ENCODE data around the gene PBRM1.

Gene PBRM1

GRCh38 chr3:52695798-52696671, 10.3 kb upstream of the PBRM1 start:
- Histone ChIP-seq H3K9me3 (ENCODE audit: low read depth, low read length) (no peaks in the 10 kb centered on the region), H3K36me3 (ENCODE audit: insufficient read depth, low read length) (peaks cover 56% of the 10 kb centered on the region), H3K9ac (ENCODE audit: insufficient read length) (no peak overlapping the region), H3K27ac (no peak overlapping the region), H3K4me3 (no peak overlapping the region)
- no peak for DNase-seq (ENCODE audit: low read depth, low spot score)
- no peak for TF ChIP-seq FOXP2 (optimal IDR thresholded peaks at IDR 0.05; ENCODE audit: control extremely low read depth, extremely low read length, insufficient read depth)

DNA sequence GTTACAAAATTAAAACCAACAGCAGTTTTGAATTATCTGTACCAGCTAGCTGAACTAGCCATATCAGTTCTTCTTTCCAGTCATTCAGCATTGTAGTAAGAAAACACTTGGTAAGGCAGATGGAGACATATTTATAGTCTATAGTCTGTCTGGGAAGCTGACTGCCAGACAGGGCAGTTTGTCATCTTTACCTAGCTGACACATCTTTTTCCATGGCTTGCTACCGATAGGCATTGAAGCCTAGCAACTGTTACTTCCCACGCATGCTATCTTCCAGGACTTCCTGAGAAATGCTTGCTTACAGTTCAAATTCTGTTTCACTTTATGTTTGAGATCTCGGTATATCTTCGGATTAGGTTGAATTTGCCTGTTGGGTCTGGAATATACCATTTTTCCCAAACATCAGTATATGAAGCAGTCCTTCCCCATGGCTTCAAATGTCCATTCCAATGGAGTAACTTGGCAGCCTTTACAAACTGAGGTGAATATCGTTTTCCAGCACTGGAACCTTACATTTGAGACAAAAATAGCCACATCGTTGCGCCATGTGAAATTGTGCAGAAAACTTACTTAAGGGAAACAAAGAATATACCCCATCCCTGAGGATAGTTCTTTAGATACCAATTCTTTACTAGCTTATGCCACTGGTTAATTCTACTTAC, 8.9 kb upstream of the PBRM1 start:
- H3K9ac ChIP-seq (ENCODE audit: insufficient read length), result no peak overlapping the region
- peaks cover 68% of the 10 kb centered on the region for H3K36me3 ChIP-seq (ENCODE audit: insufficient read depth, low read length)
- TF ChIP-seq POLR2AphosphoS5 (IDR thresholded peaks at IDR 0.05; ENCODE audit: borderline replicate concordance, low read depth, low read length) (no peak), FOXP2 (optimal IDR thresholded peaks at IDR 0.05; ENCODE audit: control extremely low read depth, extremely low read length, insufficient read depth) (no peak), EZH2 (IDR thresholded peaks at IDR 0.05) (no peak)
- H3K9me3 ChIP-seq (ENCODE audit: low read depth, low read length), result no peaks in the 10 kb centered on the region
- H3K4me3 ChIP-seq, result no peak overlapping the region
- H3K27ac ChIP-seq, result no peak overlapping the region
- DNase-seq (ENCODE audit: low read depth, low spot score), result no peak

- TF ChIP-seq FOXP2 (optimal IDR thresholded peaks at IDR 0.05; ENCODE audit: control extremely low read depth, extremely low read length, insufficient read depth) (no peak), EZH2 (IDR thresholded peaks at IDR 0.05) (no peak), POLR2AphosphoS5 (IDR thresholded peaks at IDR 0.05; ENCODE audit: borderline replicate concordance, low read depth, low read length) (no peak)
These were observed 7.4 kb upstream of the PBRM1 start for GRCh38 chr3:52693071-52693470.

GRCh38 chr3:52690560-52690959, 4.8 kb upstream of the PBRM1 start:
- TF ChIP-seq EZH2 (IDR thresholded peaks at IDR 0.05), result no peak
- Histone ChIP-seq H3K36me3 (ENCODE audit: insufficient read depth, low read length) (peaks cover 86% of the 10 kb centered on the region), H3K27ac (peak overlapping the region; percentile 13; the same call in 1 of the 2 replicates), H3K9ac (ENCODE audit: insufficient read length) (no peak overlapping the region), H3K4me3 (no peak overlapping the region), H3K9me3 (ENCODE audit: low read depth, low read length) (no peaks in the 10 kb centered on the region)
- DNase-seq (ENCODE audit: low read depth, low spot score), result no peak

More at GRCh38 chr3:52693071-52693470, 7.4 kb upstream of the PBRM1 start:
- Histone ChIP-seq H3K4me3 (no peak overlapping the region), H3K9ac (ENCODE audit: insufficient read length) (no peak overlapping the region), H3K36me3 (ENCODE audit: insufficient read depth, low read length) (peaks cover 84% of the 10 kb centered on the region), H3K27ac (no peak overlapping the region), H3K9me3 (ENCODE audit: low read depth, low read length) (no peaks in the 10 kb centered on the region)
- DNase-seq (ENCODE audit: low read depth, low spot score), result no peak

GRCh38 chr3:52689151-52689550, 3.4 kb upstream of the PBRM1 start:
- Histone ChIP-seq H3K4me3 (no peak overlapping the region), H3K9ac (ENCODE audit: insufficient read length) (no peak overlapping the region), H3K36me3 (ENCODE audit: insufficient read depth, low read length) (peaks cover 73% of the 10 kb centered on the region), H3K27ac (peak overlapping the region; percentile 50; the same call in 1 of the 2 replicates), H3K9me3 (ENCODE audit: low read depth, low read length) (no peaks in the 10 kb centered on the region)
- no peak for DNase-seq (ENCODE audit: low read depth, low spot score)
- TF ChIP-seq FOXP2 (optimal IDR thresholded peaks at IDR 0.05; ENCODE audit: control extremely low read depth, extremely low read length, insufficient read depth), result no peak
- TF ChIP-seq POLR2AphosphoS5 (IDR thresholded peaks at IDR 0.05; ENCODE audit: borderline replicate concordance, low read depth, low read length), result no peak
- TF ChIP-seq EZH2 (IDR thresholded peaks at IDR 0.05), result no peak

DNA sequence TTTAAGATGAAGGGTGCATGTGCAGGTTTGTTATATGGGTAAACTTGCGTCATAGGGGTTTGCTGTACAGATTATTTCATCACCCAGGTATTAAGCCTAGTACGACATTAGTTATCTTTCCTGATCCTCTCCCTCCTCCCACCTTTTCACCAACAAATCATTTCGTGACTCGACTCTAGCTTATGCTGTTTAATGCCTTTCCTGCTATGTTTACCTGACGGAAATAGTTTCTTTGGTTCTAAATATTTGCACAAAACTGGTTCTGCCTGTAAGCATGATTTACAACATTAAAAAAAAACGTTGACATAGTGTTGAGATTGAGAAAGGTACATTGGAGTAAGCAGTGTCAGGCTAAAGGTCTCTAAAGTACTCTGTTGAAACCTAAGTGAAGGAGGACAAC, 2.6 kb upstream of the PBRM1 start:
- H3K27ac ChIP-seq, result peak overlapping the region; percentile 19; the same call in 1 of the 2 replicates

GRCh38 chr3:52685285-52685708, 416 bp downstream of the PBRM1 start:
- Histone ChIP-seq H3K36me3 (ENCODE audit: insufficient read depth, low read length) (peaks cover 45% of the 10 kb centered on the region), H3K9me3 (ENCODE audit: low read depth, low read length) (no peaks in the 10 kb centered on the region)
- no peak for DNase-seq (ENCODE audit: low read depth, low spot score)

More for the DNA sequence above, 2.6 kb upstream of the PBRM1 start:
- DNase-seq (ENCODE audit: low read depth, low spot score), result no peak
- H3K9me3 ChIP-seq (ENCODE audit: low read depth, low read length), result no peaks in the 10 kb centered on the region
- no peak overlapping the region for H3K4me3 ChIP-seq
- no peak overlapping the region for H3K9ac ChIP-seq (ENCODE audit: insufficient read length)
- peaks cover 66% of the 10 kb centered on the region for H3K36me3 ChIP-seq (ENCODE audit: insufficient read depth, low read length)
- TF ChIP-seq FOXP2 (optimal IDR thresholded peaks at IDR 0.05; ENCODE audit: control extremely low read depth, extremely low read length, insufficient read depth) (no peak), POLR2AphosphoS5 (IDR thresholded peaks at IDR 0.05; ENCODE audit: borderline replicate concordance, low read depth, low read length) (no peak), EZH2 (IDR thresholded peaks at IDR 0.05) (no peak)

GRCh38 chr3:52684184-52684583, 1.5 kb downstream of the PBRM1 start:
- peaks cover 44% of the 10 kb centered on the region for H3K36me3 ChIP-seq (ENCODE audit: insufficient read depth, low read length)
- no peak overlapping the region for H3K27ac ChIP-seq
- H3K4me3 ChIP-seq, result peak overlapping the region; percentile 82

More at GRCh38 chr3:52685285-52685708, 416 bp downstream of the PBRM1 start:
- Histone ChIP-seq H3K9ac (ENCODE audit: insufficient read length) (peak overlapping the region; percentile 96), H3K4me3 (peak overlapping the region; percentile 89), H3K27ac (peak overlapping the region; percentile 46; the same call in 1 of the 2 replicates)
- no peak for TF ChIP-seq EZH2 (IDR thresholded peaks at IDR 0.05)
- no peak for TF ChIP-seq FOXP2 (optimal IDR thresholded peaks at IDR 0.05; ENCODE audit: control extremely low read depth, extremely low read length, insufficient read depth)
- no peak for TF ChIP-seq POLR2AphosphoS5 (IDR thresholded peaks at IDR 0.05; ENCODE audit: borderline replicate concordance, low read depth, low read length)

More at GRCh38 chr3:52684184-52684583, 1.5 kb downstream of the PBRM1 start:
- no peak for DNase-seq (ENCODE audit: low read depth, low spot score)
- Histone ChIP-seq H3K9me3 (ENCODE audit: low read depth, low read length) (no peaks in the 10 kb centered on the region), H3K9ac (ENCODE audit: insufficient read length) (peak overlapping the region; percentile 96)
- TF ChIP-seq EZH2 (IDR thresholded peaks at IDR 0.05) (no peak), FOXP2 (optimal IDR thresholded peaks at IDR 0.05; ENCODE audit: control extremely low read depth, extremely low read length, insufficient read depth) (no peak), POLR2AphosphoS5 (IDR thresholded peaks at IDR 0.05; ENCODE audit: borderline replicate concordance, low read depth, low read length) (no peak)

Measured in SK-N-MC (cell line).